Cardiac muscle cell (in vitro differentiated cells and primary cell): Measurements from ENCODE around the gene THEMIS. TPM values are rescaled to one million over a fixed set of nuclear protein-coding genes. Genes with fewer than 3 reads are reported as not detected.
"Not testable (repeated sequence)": the region's sequence is repeated elsewhere in the genome, so short reads cannot be mapped to it uniquely, and the experiment has no call there.

Experiments
- DNase-seq, 2 donors: peaks; one replicate each; pipeline versions ENCODE4 v3.0.0 to v3.0.0-alpha.2; 2010 to 2017; ENCODE audit warnings: low read depth in 1 of 2, low spot score in 1 of 2
- H3K27ac ChIP-seq: fragments of 200-600 bp; sonication (generic); 2 replicates; pipeline ENCODE4 v1.5.1; 2016
- H3K27me3 ChIP-seq: fragments of 200-600 bp; sonication (generic); 2 replicates; pipeline ENCODE4 v1.6.0; 2016; ENCODE audit warnings: control low read depth
- H3K36me3 ChIP-seq: fragments of 200-600 bp; sonication (generic); 2 replicates; pipeline ENCODE4 v1.5.1; 2016; ENCODE audit warnings: control low read depth
- H3K4me1 ChIP-seq: fragments of 200-600 bp; sonication (generic); 2 replicates; pipeline ENCODE4 v1.8.1; 2017; ENCODE audit warnings: low read depth, mild to moderate bottlenecking, mixed run types
- H3K4me3 ChIP-seq: fragments of 200-600 bp; sonication (generic); 2 replicates; pipeline ENCODE4 v1.5.1; 2016; ENCODE audit warnings: mild to moderate bottlenecking
- H3K9me3 ChIP-seq: fragments of 200-600 bp; sonication (generic); 2 replicates; pipeline ENCODE4 v1.5.1; 2017; ENCODE audit warnings: low read depth, mild to moderate bottlenecking, control low read depth
- CTCF ChIP-seq: IDR thresholded peaks from 2 replicates; pipeline ENCODE4 v1.5.1; 2012; ENCODE audit warnings: low read depth, mild to moderate bottlenecking, low read length
- polyA plus RNA-seq: library from polyadenylated mRNA; unstranded; fragments of >200 nt; fragmentation: Nextera tagmentation; extraction: Ambion mirVana; gene quantifications from 2 replicates; pipeline ENCODE4 v1.2.1, GENCODE V29; 2016
- total RNA-seq: library from RNA; depleted of rRNA; stranded (reverse); fragments of >200 nt; gene quantifications from 2 replicates; pipeline ENCODE4 v1.2.3, GENCODE V29; 2016

The THEMIS gene
- total and polyA plus RNA-seq, 2 experiments from 2014 or later: 0.06 TPM; not detected in 1

- Histone ChIP-seq H3K4me3 (no peak overlapping the region), H3K4me1 (no peaks in the 10 kb centered on the region), H3K27me3 (no peaks in the 10 kb centered on the region), H3K36me3 (no peaks in the 10 kb centered on the region), H3K27ac (no peak overlapping the region), H3K9me3 (no peaks in the 10 kb centered on the region)
- DNase-seq: no peak
- no peak for TF ChIP-seq CTCF
Measured at GRCh38 chr6:127791779-127792528, 108.9 kb downstream of the THEMIS start.

GRCh38 chr6:127790571-127790970 is 110.3 kb downstream of the THEMIS start:
- no peak overlapping the region for H3K27ac ChIP-seq
- no peaks in the 10 kb centered on the region for H3K27me3 ChIP-seq
- no peak for TF ChIP-seq CTCF
- H3K4me1 ChIP-seq: no peaks in the 10 kb centered on the region
- H3K4me3 ChIP-seq: no peak overlapping the region
- no peaks in the 10 kb centered on the region for H3K9me3 ChIP-seq
- H3K36me3 ChIP-seq: no peaks in the 10 kb centered on the region
- no peak for DNase-seq

- Histone ChIP-seq H3K9me3 (no peaks in the 10 kb centered on the region), H3K4me1 (no peaks in the 10 kb centered on the region), H3K27me3 (no peaks in the 10 kb centered on the region), H3K27ac (no peak overlapping the region), H3K36me3 (no peaks in the 10 kb centered on the region), H3K4me3 (no peak overlapping the region)
- DNase-seq: peak in 1 of 2 donors; percentile 4
- TF ChIP-seq CTCF: no peak
Measured at GRCh38 chr6:127786109-127786508, 114.7 kb downstream of the THEMIS start.

- Histone ChIP-seq H3K27me3 (no peaks in the 10 kb centered on the region), H3K27ac (no peak overlapping the region), H3K4me1 (no peaks in the 10 kb centered on the region), H3K36me3 (no peaks in the 10 kb centered on the region), H3K9me3 (no peaks in the 10 kb centered on the region), H3K4me3 (no peak overlapping the region)
- DNase-seq: no peak
- TF ChIP-seq CTCF: no peak
Measured at GRCh38 chr6:127784468-127784867, 116.4 kb downstream of the THEMIS start.

- not testable (repeated sequence) for DNase-seq, H3K4me3 ChIP-seq, H3K27ac ChIP-seq
Measured at GRCh38 chr6:127781636-127782272, 119.1 kb downstream of the THEMIS start.

GRCh38 chr6:127776320-127776719 is 124.5 kb downstream of the THEMIS start:
- Histone ChIP-seq H3K36me3 (no peaks in the 10 kb centered on the region), H3K27ac (no peak overlapping the region), H3K27me3 (no peaks in the 10 kb centered on the region), H3K4me1 (no peaks in the 10 kb centered on the region), H3K4me3 (no peak overlapping the region), H3K9me3 (no peaks in the 10 kb centered on the region)
- no peak for TF ChIP-seq CTCF
- no peak for DNase-seq

More at GRCh38 chr6:127781636-127782272, 119.1 kb downstream of the THEMIS start:
- H3K27me3 ChIP-seq, H3K4me1 ChIP-seq, H3K9me3 ChIP-seq, H3K36me3 ChIP-seq: not testable (repeated sequence)
